ENCODE data around the gene RPN2.

RPN2 gene

DNA sequence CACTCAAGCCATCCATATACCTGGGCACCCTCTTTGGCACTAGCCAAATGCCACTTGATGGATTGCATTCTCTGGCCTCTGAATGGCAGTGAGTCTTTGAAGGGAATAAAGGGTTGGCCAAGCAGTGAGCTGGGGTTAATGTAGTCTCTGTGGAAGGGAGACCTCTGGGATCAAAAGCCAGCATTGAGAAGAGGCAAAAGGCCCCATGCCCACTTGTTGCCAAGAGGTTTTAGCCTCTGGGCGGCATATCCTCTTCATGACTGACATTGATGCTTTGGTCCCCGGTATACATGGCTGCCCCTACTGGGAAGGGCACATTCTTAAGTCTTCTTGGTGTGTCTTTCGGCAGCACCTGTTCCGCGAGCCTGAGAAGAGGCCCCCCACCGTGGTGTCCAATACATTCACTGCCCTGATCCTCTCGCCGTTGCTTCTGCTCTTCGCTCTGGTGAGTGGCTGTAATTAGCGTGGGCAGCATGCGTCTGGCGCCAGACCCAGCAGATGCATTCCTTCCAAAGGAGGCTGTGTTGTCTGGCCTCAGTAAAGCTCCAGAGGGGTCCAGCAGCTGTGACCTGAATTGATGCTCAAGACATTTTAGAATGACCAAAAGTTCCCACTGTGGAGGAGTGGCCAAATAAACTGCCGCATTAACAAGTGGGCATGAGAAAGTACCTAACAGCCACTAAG, 53.0 kb downstream of the RPN2 start:
- Histone ChIP-seq H3K36me3 (ENCODE audit: control insufficient read depth, insufficient read depth, low read length) (peaks cover 47% of the 10 kb centered on the region), H3K4me3 (replicated peaks; ENCODE audit: low read depth, low read length) (no peak overlapping the region), H3K27me3 (replicated peaks; ENCODE audit: control insufficient read depth, insufficient read depth, low read length) (no peaks in the 10 kb centered on the region)
- TF ChIP-seq, protein P1, sequence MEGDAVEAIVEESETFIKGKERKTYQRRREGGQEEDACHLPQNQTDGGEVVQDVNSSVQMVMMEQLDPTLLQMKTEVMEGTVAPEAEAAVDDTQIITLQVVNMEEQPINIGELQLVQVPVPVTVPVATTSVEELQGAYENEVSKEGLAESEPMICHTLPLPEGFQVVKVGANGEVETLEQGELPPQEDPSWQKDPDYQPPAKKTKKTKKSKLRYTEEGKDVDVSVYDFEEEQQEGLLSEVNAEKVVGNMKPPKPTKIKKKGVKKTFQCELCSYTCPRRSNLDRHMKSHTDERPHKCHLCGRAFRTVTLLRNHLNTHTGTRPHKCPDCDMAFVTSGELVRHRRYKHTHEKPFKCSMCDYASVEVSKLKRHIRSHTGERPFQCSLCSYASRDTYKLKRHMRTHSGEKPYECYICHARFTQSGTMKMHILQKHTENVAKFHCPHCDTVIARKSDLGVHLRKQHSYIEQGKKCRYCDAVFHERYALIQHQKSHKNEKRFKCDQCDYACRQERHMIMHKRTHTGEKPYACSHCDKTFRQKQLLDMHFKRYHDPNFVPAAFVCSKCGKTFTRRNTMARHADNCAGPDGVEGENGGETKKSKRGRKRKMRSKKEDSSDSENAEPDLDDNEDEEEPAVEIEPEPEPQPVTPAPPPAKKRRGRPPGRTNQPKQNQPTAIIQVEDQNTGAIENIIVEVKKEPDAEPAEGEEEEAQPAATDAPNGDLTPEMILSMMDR (IDR thresholded peaks at IDR 0.05; ENCODE audit: insufficient read depth, low read length, poor library complexity, severe bottlenecking), result no peak
- DNase-seq (ENCODE audit: extremely low read depth, insufficient read length), result no peak

DNA sequence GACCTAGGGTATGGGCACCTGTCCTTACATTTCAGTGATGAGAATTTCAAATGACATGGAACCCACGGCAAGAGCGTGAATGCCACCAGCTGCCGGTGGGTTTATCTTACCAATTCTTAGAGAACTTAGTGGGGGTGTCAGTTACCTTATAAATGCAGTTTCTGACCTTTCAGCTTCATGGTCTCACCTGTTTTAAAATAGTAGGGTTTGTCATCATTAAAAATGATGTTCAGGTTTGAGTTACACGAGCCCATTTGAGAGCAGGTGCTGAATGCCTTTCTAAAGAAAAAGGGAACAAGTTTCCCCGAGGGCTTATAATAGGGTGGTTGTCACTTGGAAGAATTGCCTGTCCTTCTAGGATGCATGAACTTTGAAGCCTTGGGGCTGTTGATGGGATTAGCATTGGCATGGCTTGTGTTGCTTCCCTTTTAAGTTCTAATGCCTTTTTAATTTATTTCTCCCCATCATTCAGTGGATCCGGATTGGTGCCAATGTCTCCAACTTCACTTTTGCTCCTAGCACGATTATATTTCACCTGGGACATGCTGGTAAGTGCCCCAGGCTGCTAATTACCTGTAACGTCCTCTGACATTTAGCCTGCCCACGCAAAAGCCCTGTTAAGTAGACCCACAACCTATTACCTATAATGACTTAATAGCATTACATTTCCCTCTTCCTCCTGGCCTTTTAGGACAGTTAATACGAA, 54.6 kb downstream of the RPN2 start:
- H3K27me3 ChIP-seq (replicated peaks; ENCODE audit: control insufficient read depth, insufficient read depth, low read length), result no peaks in the 10 kb centered on the region
- no peak for DNase-seq (ENCODE audit: extremely low read depth, insufficient read length)
- TF ChIP-seq, protein P1 (IDR thresholded peaks at IDR 0.05; ENCODE audit: insufficient read depth, low read length, poor library complexity, severe bottlenecking), result no peak
- H3K4me3 ChIP-seq (replicated peaks; ENCODE audit: low read depth, low read length), result no peak overlapping the region
- H3K36me3 ChIP-seq (ENCODE audit: control insufficient read depth, insufficient read depth, low read length), result peaks cover 49% of the 10 kb centered on the region

DNA sequence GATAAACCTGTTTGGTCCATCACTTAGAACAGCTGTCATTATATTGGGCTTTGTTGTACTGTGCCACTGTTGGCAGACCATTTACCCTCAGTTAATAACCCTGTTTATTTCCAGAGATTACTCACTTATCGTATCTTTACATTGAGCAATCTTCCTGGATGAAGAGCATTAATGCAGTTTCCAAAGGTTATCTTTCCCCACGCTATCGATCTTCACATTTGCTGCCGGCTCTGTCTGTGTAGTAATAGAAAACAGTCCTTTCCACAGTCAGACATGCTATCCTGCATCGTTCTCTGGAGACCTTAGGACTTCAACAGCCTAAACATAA, 55.1 kb downstream of the RPN2 start:
- Histone ChIP-seq H3K27me3 (replicated peaks; ENCODE audit: control insufficient read depth, insufficient read depth, low read length) (no peaks in the 10 kb centered on the region), H3K36me3 (ENCODE audit: control insufficient read depth, insufficient read depth, low read length) (peaks cover 52% of the 10 kb centered on the region), H3K4me3 (replicated peaks; ENCODE audit: low read depth, low read length) (no peak overlapping the region)
- no peak for DNase-seq (ENCODE audit: extremely low read depth, insufficient read length)
- TF ChIP-seq, protein P1 (IDR thresholded peaks at IDR 0.05; ENCODE audit: insufficient read depth, low read length, poor library complexity, severe bottlenecking), result no peak

DNA sequence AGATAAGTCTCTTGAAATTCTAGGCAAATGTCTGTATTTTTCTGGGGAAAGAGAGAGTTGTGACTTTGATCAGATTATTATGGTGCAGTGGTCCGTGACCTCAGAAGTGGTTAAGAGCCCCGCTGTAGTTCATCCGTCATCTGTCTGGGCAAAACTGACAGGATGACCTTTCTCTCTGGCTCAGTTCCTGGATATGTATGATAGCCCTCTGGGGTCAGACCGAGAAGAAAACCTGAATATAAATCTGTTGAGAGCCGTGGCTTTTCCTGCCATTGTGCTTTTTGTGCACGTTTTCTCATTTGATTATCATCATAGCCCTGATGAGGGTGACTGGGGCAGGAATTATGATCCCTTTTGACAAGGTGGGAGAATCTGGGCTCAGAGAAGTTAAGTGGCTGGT, 55.9 kb downstream of the RPN2 start:
- Histone ChIP-seq H3K4me3 (replicated peaks; ENCODE audit: low read depth, low read length) (no peak overlapping the region), H3K27me3 (replicated peaks; ENCODE audit: control insufficient read depth, insufficient read depth, low read length) (no peaks in the 10 kb centered on the region), H3K36me3 (ENCODE audit: control insufficient read depth, insufficient read depth, low read length) (peaks cover 48% of the 10 kb centered on the region)
- TF ChIP-seq, protein P1 (IDR thresholded peaks at IDR 0.05; ENCODE audit: insufficient read depth, low read length, poor library complexity, severe bottlenecking), result no peak
- DNase-seq (ENCODE audit: extremely low read depth, insufficient read length), result no peak

DNA sequence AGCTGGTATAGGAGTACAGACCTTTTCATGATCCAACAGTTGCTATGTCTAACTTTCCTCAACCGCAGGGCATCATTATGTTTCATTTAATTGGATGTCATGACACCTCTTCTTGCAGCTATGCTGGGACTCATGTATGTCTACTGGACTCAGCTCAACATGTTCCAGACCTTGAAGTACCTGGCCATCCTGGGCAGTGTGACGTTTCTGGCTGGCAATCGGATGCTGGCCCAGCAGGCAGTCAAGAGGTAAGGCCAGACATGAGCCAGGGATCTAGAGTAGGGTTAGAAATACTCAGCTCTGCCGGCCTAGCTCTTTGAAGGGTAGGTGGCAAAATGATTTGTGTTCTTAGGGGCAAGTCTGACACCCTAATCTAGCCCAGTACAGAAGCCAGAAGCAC, 57.3 kb downstream of the RPN2 start:
- peaks cover 44% of the 10 kb centered on the region for H3K36me3 ChIP-seq (ENCODE audit: control insufficient read depth, insufficient read depth, low read length)
- TF ChIP-seq, protein P1 (IDR thresholded peaks at IDR 0.05; ENCODE audit: insufficient read depth, low read length, poor library complexity, severe bottlenecking), result no peak
- no peak overlapping the region for H3K4me3 ChIP-seq (replicated peaks; ENCODE audit: low read depth, low read length)

More for the DNA sequence above, 57.3 kb downstream of the RPN2 start:
- H3K27me3 ChIP-seq (replicated peaks; ENCODE audit: control insufficient read depth, insufficient read depth, low read length), result no peaks in the 10 kb centered on the region
- DNase-seq (ENCODE audit: extremely low read depth, insufficient read length), result no peak
